A549 (cell line): ENCODE results near the gene TBL1X. TPM values are rescaled to one million over a fixed set of nuclear protein-coding genes. Genes with fewer than 3 reads are reported as not detected.

Experiments
- ATAC-seq, 2 experiments: fragments of 200-7000 bp in 1 of 2; fragments of >200 bp in 1 of 2; cut with Nextera tagmentation in 1 of 2; cut with Tn5 transposase in 1 of 2; 3 replicates each; pipeline versions ENCODE4 v1.8.0 to v1.9.1; 2018 to 2020; ENCODE audit warnings: mild to moderate bottlenecking in 1 of 2, moderate library complexity in 1 of 2
- CTCF ChIA-PET: fragments of 300-600 bp; sonication (Branson Sonifier 250); formaldehyde crosslinking; extraction: SDS; loops from one replicate; lab custom pipeline; 2021; ENCODE audit warnings: antibody characterized with exemption, inconsistent platforms; lab: Yijun Ruan, JAX
- POLR2A ChIA-PET: fragments of 350-600 bp; formaldehyde crosslinking; extraction: SDS; loops from one replicate; lab custom pipeline; 2021; ENCODE audit warnings: antibody characterized with exemption, inconsistent platforms; lab: Yijun Ruan, JAX
- DNase-seq, 2 experiments: peaks; one replicate each; pipeline versions ENCODE4 v3.0.0 to v3.0.0-alpha.2; 2011 to 2016; ENCODE audit warnings: low read depth in 1 of 2, low spot score in 1 of 2
- FAIRE-seq: peaks from 2 replicates; lab custom pipeline; 2011; peaks lifted over from hg19 to GRCh38; lab: Jason Lieb, UNC
- H3K27ac ChIP-seq, 2 experiments: fragments of >200 bp; sonication (Bioruptor Twin); formaldehyde crosslinking; 3 replicates each; pipeline ENCODE4 v1.5.1; 2016 to 2017
- H3K4me1 ChIP-seq: fragments of >200 bp; sonication (Bioruptor Twin); formaldehyde crosslinking; 3 replicates; pipeline ENCODE4 v1.6.1; 2016
- H3K4me2 ChIP-seq: fragments of >200 bp; sonication (Bioruptor Twin); formaldehyde crosslinking; 3 replicates; pipeline ENCODE4 v1.6.1; 2016
- H3K4me3 ChIP-seq: fragments of >200 bp; sonication (Bioruptor Twin); formaldehyde crosslinking; 3 replicates; pipeline ENCODE4 v1.5.1; 2016
- H3K9me3 ChIP-seq: fragments of >200 bp; sonication (Bioruptor Twin); formaldehyde crosslinking; 3 replicates; pipeline ENCODE4 v1.6.1; 2016
- BHLHE40 ChIP-seq: IDR thresholded peaks from 2 replicates; pipeline ENCODE4 v1.6.1; 2012; ENCODE audit warnings: low read depth, low read length, inconsistent platforms
- CBX2 ChIP-seq: fragments of 200-600 bp; sonication (generic); IDR thresholded peaks from 2 replicates; pipeline ENCODE4 v1.6.1; 2016; ENCODE audit warnings: low read depth, mild to moderate bottlenecking, borderline replicate concordance
- CEBPB ChIP-seq, 2 experiments: fragments of >200 bp in 1 of 2; sonication (Bioruptor Twin) in 1 of 2; formaldehyde crosslinking in 1 of 2; IDR thresholded peaks; 2 replicates each; pipeline ENCODE4 v1.6.1; 2012 to 2016
- CHD2 ChIP-seq: fragments of 150-350 bp; IDR thresholded peaks from 2 replicates; pipeline ENCODE4 v1.6.1; 2014; ENCODE audit warnings: low read length; ENCODE audit not compliant: partially characterized antibody
- E2F6 ChIP-seq: IDR thresholded peaks from 2 replicates; pipeline ENCODE4 v1.6.1; 2012; ENCODE audit warnings: low read depth, borderline replicate concordance
- EHF ChIP-seq: fragments of 250-450 bp; sonication (Bioruptor Pico); IDR thresholded peaks from 2 replicates; pipeline ENCODE4 v1.5.0; 2020; ENCODE audit warnings: mild to moderate bottlenecking
- EP300 ChIP-seq, 2 experiments: fragments of >200 bp; sonication (Bioruptor Twin); formaldehyde crosslinking; IDR thresholded peaks; 2 replicates in 1 of 2; 3 replicates in 1 of 2; pipeline ENCODE4 v1.6.1; 2016 to 2017
- FOSL2 ChIP-seq, 2 experiments: fragments of 450-650 bp in 1 of 2; fragments of >200 bp in 1 of 2; sonication (Bioruptor Twin) in 1 of 2; formaldehyde crosslinking; IDR thresholded peaks; 2 replicates each; pipeline versions ENCODE4 v1.5.0 to v1.6.1; 2016 to 2020; ENCODE audit warnings: mild to moderate bottlenecking in 1 of 2, moderate library complexity in 1 of 2
- FOXS1 ChIP-seq: fragments of 250-450 bp; sonication (Bioruptor Pico); IDR thresholded peaks from 2 replicates; pipeline ENCODE4 v1.5.0; 2020; ENCODE audit warnings: mild to moderate bottlenecking, moderate library complexity
- GATA3 ChIP-seq: IDR thresholded peaks from 2 replicates; pipeline ENCODE4 v1.6.1; 2012; ENCODE audit warnings: borderline replicate concordance
- HDAC2 ChIP-seq: fragments of 200-600 bp; sonication (generic); IDR thresholded peaks from 2 replicates; pipeline ENCODE4 v1.6.1; 2016
- HOXB13 ChIP-seq: fragments of 250-450 bp; sonication (Bioruptor Pico); IDR thresholded peaks from 2 replicates; pipeline ENCODE4 v1.5.0; 2020; ENCODE audit warnings: low read depth, mild to moderate bottlenecking, moderate library complexity
- KDM5A ChIP-seq: fragments of 200-600 bp; sonication (generic); IDR thresholded peaks from 2 replicates; pipeline ENCODE4 v1.6.1; 2016; ENCODE audit warnings: antibody characterized with exemption, mild to moderate bottlenecking
- MAZ ChIP-seq: fragments of 150-350 bp; IDR thresholded peaks from 2 replicates; pipeline ENCODE4 v1.6.1; 2014; ENCODE audit warnings: antibody characterized with exemption, low read depth, low read length, borderline replicate concordance
- NPAS2 ChIP-seq: fragments of 250-450 bp; sonication (Bioruptor Pico); IDR thresholded peaks from 2 replicates; pipeline ENCODE4 v1.8.0; 2022; ENCODE audit warnings: mild to moderate bottlenecking, moderate library complexity, borderline replicate concordance
- PHF8 ChIP-seq: fragments of 200-600 bp; sonication (generic); IDR thresholded peaks from 2 replicates; pipeline ENCODE4 v1.6.1; 2016; ENCODE audit warnings: low read depth, mild to moderate bottlenecking, antibody characterized with exemption, moderate library complexity, borderline replicate concordance
- RAD21 ChIP-seq, 2 experiments: fragments of >200 bp in 1 of 2; sonication (Bioruptor Twin) in 1 of 2; formaldehyde crosslinking in 1 of 2; IDR thresholded peaks in 1 of 2; conservative IDR thresholded peaks in 1 of 2; 2 replicates in 1 of 2; 3 replicates in 1 of 2; pipeline ENCODE4 v1.6.1; 2012 to 2018; ENCODE audit warnings: inconsistent platforms in 1 of 2
- RARB ChIP-seq: fragments of 250-450 bp; sonication (Bioruptor Pico); IDR thresholded peaks from 2 replicates; pipeline ENCODE4 v1.8.0; 2021; ENCODE audit warnings: mild to moderate bottlenecking, moderate library complexity
- RCOR1 ChIP-seq: fragments of 150-350 bp; IDR thresholded peaks from 2 replicates; pipeline ENCODE4 v1.6.1; 2014; ENCODE audit warnings: antibody characterized with exemption, low read length, low read depth
- TFCP2L1 ChIP-seq: fragments of 250-450 bp; sonication (Bioruptor Pico); IDR thresholded peaks from 2 replicates; pipeline ENCODE4 v1.5.0; 2021; ENCODE audit warnings: mild to moderate bottlenecking
- ZNF302 ChIP-seq: fragments of 250-450 bp; sonication (Bioruptor Pico); IDR thresholded peaks from 2 replicates; pipeline ENCODE4 v1.9.0; 2021; ENCODE audit warnings: inconsistent platforms, mild to moderate bottlenecking, moderate library complexity
- WGBS: methylation state at CpG from one replicate; pipeline ENCODE4 v1.1.6; 2017; ENCODE audit errors: missing lambda C conversion rate; 5-methylcytosine and 5-hydroxymethylcytosine counted together
- polyA plus RNA-seq, 4 experiments: library from polyadenylated mRNA; depleted of rRNA in 3 of 4; stranded (reverse); fragments of >200 nt; fragmentation: RNase III in 1 of 4; extraction: RNeasy Plus Mini Kit Qiagen cat#74134 plus additional on column Dnase treatment in 1 of 4; gene quantifications; 2 replicates in 3 of 4; 3 replicates in 1 of 4; pipeline ENCODE4 v1.2.3, GENCODE V29; 2011 to 2017
- TF ChIP-seq, protein P1 (sequence below): fragments of 150-350 bp; IDR thresholded peaks from 2 replicates; pipeline ENCODE4 v1.6.1; 2014; ENCODE audit warnings: low read depth, mild to moderate bottlenecking, low read length

Gene TBL1X
- polyA plus RNA-seq, 2 of the 4 experiments (the other 2 are of a cell fraction) = 14.6 to 18.0 TPM

DNA sequence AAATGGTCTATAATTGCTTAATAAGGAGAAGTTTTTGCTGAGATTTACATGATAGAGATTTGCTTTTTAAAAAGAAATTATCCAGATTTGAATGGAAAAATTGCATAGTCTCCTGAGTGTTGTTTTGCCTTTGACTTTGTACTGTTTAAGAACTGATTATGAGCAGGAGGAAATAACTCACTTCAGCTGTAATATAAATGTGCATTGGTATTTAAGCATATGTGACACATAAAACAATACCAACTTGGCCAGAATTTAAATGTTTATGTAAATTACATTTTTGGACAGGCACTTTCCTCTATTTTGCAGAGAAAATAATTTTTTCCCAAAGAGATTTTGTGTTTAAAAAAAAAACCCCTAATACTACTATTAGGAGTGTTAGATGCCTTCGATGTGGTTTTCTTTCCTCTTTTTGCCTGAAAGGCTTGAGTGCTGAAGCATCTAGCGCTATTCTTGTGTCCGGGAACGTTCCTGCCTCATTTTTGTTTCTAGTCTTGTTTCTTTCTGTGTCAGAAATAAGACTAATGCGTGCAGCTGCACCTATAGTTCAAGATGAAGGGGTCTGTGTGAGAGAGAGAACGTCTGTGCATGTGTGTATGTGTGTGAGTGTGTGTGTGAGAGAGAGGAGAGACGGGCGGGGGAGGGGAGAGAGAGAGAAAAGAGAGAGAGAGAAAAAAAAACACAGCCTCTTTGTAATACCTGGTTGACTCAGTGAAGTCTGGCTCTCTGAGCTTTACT, 60.8 kb downstream of the TBL1X start:
- ChIA-PET CTCF (no interaction called here), POLR2A (no interaction called here)
- ATAC-seq (no peak), DNase-seq (no peak), FAIRE-seq (no peak)
- no peak for TF ChIP-seq PHF8
- no peak for TF ChIP-seq RAD21 (conservative IDR thresholded peaks at IDR 0.05 in 1 of 2, IDR thresholded peaks at IDR 0.05 in 1 of 2)
- no peak for TF ChIP-seq E2F6
- no peak for TF ChIP-seq EHF (CRISPR knock-in tag)
- TF ChIP-seq FOSL2 (IDR thresholded peaks at IDR 0.05) = no peak
- TF ChIP-seq FOSL2 (CRISPR knock-in tag; IDR thresholded peaks at IDR 0.05) = no peak
- TF ChIP-seq BHLHE40 = no peak
- no peak for TF ChIP-seq RARB (CRISPR knock-in tag)
- TF ChIP-seq HOXB13 (CRISPR knock-in tag) = no peak
- no peak for TF ChIP-seq MAZ
- no peak for TF ChIP-seq CHD2
- no peak for TF ChIP-seq GATA3
- TF ChIP-seq TFCP2L1 (CRISPR knock-in tag) = no peak
- Histone ChIP-seq H3K27ac (no peak overlapping the region), H3K9me3 (no peaks in the 10 kb centered on the region), H3K4me1 (peaks cover 15% of the 10 kb centered on the region), H3K4me2 (no peak overlapping the region), H3K4me3 (no peak overlapping the region)
- whole genome bisulfite sequencing = 74% methylated on average over 8 of the region's 8 CpGs

GRCh38 chrX:9526965-9527364, 62.1 kb downstream of the TBL1X start:
- DNase-seq (no peak), ATAC-seq (no peak), FAIRE-seq (no peak)
- Histone ChIP-seq H3K4me3 (no peak overlapping the region), H3K4me2 (no peak overlapping the region), H3K27ac (no peak overlapping the region), H3K4me1 (peaks cover 21% of the 10 kb centered on the region), H3K9me3 (no peaks in the 10 kb centered on the region)
- POLR2A ChIA-PET = no interaction called here
- CTCF ChIA-PET = no interaction called here
- TF ChIP-seq MAZ (no peak), CBX2 (no peak), HDAC2 (no peak), NPAS2 (CRISPR knock-in tag) (no peak), CEBPB (IDR thresholded peaks at IDR 0.05) (no peak), FOXS1 (CRISPR knock-in tag) (no peak), RCOR1 (no peak), TFCP2L1 (CRISPR knock-in tag) (no peak), EP300 (IDR thresholded peaks at IDR 0.05) (no peak)
- TF ChIP-seq, protein P1, sequence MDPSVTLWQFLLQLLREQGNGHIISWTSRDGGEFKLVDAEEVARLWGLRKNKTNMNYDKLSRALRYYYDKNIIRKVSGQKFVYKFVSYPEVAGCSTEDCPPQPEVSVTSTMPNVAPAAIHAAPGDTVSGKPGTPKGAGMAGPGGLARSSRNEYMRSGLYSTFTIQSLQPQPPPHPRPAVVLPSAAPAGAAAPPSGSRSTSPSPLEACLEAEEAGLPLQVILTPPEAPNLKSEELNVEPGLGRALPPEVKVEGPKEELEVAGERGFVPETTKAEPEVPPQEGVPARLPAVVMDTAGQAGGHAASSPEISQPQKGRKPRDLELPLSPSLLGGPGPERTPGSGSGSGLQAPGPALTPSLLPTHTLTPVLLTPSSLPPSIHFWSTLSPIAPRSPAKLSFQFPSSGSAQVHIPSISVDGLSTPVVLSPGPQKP = no peak
- WGBS = 88% methylated on average over 9 of the region's 14 CpGs

DNA sequence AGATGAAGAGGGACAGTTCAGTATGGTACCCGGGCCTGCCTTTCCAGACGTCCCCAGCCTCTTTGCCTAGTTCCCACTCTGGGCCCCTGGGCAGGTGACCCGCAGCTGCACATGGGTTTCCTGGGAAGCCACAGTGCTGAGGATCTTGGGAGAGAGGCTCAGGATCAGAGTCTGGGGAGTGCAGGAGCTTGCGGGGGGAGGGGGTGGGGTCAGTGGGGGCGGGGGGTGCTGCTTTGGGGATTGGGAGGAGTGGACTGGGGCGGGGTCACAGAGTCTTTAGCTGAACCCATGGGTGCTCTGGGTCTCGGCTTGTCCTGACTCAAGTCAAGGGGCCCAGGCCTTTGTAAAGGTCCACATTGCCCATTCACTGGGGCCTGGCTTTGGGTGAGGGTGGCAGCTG, 63.6 kb downstream of the TBL1X start:
- TF ChIP-seq FOSL2 (IDR thresholded peaks at IDR 0.05) = no peak
- no peak for TF ChIP-seq FOSL2 (CRISPR knock-in tag; IDR thresholded peaks at IDR 0.05)
- no peak for TF ChIP-seq ZNF302 (CRISPR knock-in tag)
- no peak for TF ChIP-seq KDM5A
- TF ChIP-seq, all 56 proteins: peak for 0
- Histone ChIP-seq H3K4me3 (no peak overlapping the region), H3K4me1 (peaks cover 21% of the 10 kb centered on the region), H3K4me2 (no peak overlapping the region), H3K27ac (no peak overlapping the region), H3K9me3 (no peaks in the 10 kb centered on the region)
- ATAC-seq (no peak), DNase-seq (no peak), FAIRE-seq (no peak)
- POLR2A ChIA-PET = no interaction called here
- CTCF ChIA-PET = no interaction called here
- 97% methylated on average over 3 of the region's 7 CpGs for WGBS
